Right cardiac atrium (tissue), 5 donors: Measurements from ENCODE around the gene CLSTN2. TPM values are rescaled to one million over a fixed set of nuclear protein-coding genes. Genes with fewer than 3 reads are reported as not detected.
A peak's percentile ranks its signal among the peaks of the same experiment; 100 is the strongest.

ENCODE experiments used
- ATAC-seq, 2 donors: fragments of 200-7000 bp; cut with Tn5 transposase; one replicate each; pipeline versions ENCODE4 v1.8.0 to v1.9.1; 2020; ENCODE audit warnings: moderate library complexity in 2 of 2, mild to moderate bottlenecking in 1 of 2
- DNase-seq, 3 donors: peaks; one replicate each; pipeline ENCODE4 v3.0.0-alpha.2; 2020
- H3K27ac ChIP-seq: one replicate; pipeline ENCODE4 v1.5.1; 2013; ENCODE audit warnings: mild to moderate bottlenecking, low read length, control low read depth, moderate library complexity
- H3K27me3 ChIP-seq: one replicate; pipeline ENCODE4 v1.6.1; 2013; ENCODE audit not compliant: control insufficient read depth, insufficient read depth
- H3K4me1 ChIP-seq: one replicate; pipeline ENCODE4 v1.6.1; 2013; ENCODE audit warnings: low read length; ENCODE audit not compliant: control insufficient read depth, insufficient read depth
- H3K4me3 ChIP-seq: one replicate; pipeline ENCODE4 v1.5.1; 2013; ENCODE audit warnings: low read length, control low read depth
- H3K9me3 ChIP-seq: one replicate; pipeline ENCODE4 v1.6.1; 2013; ENCODE audit warnings: low read length; ENCODE audit not compliant: control insufficient read depth
- WGBS: extraction: QIAGEN DNeasy Blood & Tissue Kit; methylation state at CpG from one replicate; pipeline ENCODE4 v1.1.7; 2013; 5-methylcytosine and 5-hydroxymethylcytosine counted together
- intact Hi-C, 4 donors: fragments of 100-400 bp; cut with DNase I; formaldehyde crosslinking; loops; one replicate each; pipeline versions ENCODE4 v1.11.0 to v1.14.0; 2022 to 2023
- polyA plus RNA-seq: library from polyadenylated mRNA; stranded (reverse); fragments of 200-250 nt; gene quantifications from one replicate; pipeline ENCODE4 v1.2.3, GENCODE V29; 2013
- total RNA-seq, 4 donors: library from RNA; stranded (reverse); fragmentation: NEBNext Ultra II Directional; extraction: Animal tissue kit (Norgen Biotek cat#: 25700); gene quantifications; one replicate each; pipeline ENCODE4 v1.2.1, GENCODE V29; 2021
- donor health status: healthy with polysubstance abuse.
- donor health status: DM: no; HTN: yes; CAD: no.
- donor health status: DM: no; HTN: no; CAD: no.
- donor health status: DM: no; HTN: yes; CAD: no; lungs with severe emphysema.
- donor health status: DM: yes; HTN: yes; CAD: no.

The CLSTN2 gene
- total and polyA plus RNA-seq, 5 donors, result 3.7 to 31.5 (median 24.8) TPM

GRCh38 chr3:140153736-140154135 is 218.8 kb downstream of the CLSTN2 start:
- H3K9me3 ChIP-seq, result no peaks in the 10 kb centered on the region
- H3K4me3 ChIP-seq, result no peak overlapping the region
- H3K4me1 ChIP-seq, result peaks cover 2% of the 10 kb centered on the region
- H3K27ac ChIP-seq, result no peak overlapping the region
- WGBS, result 86% methylated on average over 1 of the region's 1 CpG
- H3K27me3 ChIP-seq, result no peaks in the 10 kb centered on the region
- DNase-seq (no peak), ATAC-seq (no peak)
- intact Hi-C loops, result no loop called here

GRCh38 chr3:140157161-140157560 is 222.2 kb downstream of the CLSTN2 start:
- no peak for ATAC-seq
- Histone ChIP-seq H3K4me3 (no peak overlapping the region), H3K9me3 (no peaks in the 10 kb centered on the region), H3K27ac (no peak overlapping the region), H3K4me1 (no peaks in the 10 kb centered on the region), H3K27me3 (no peaks in the 10 kb centered on the region)
- WGBS, result 91% methylated on average over 2 of the region's 2 CpGs
- DNase-seq, result no peak
- intact Hi-C loops, result no loop called here

GRCh38 chr3:140159646-140160045 is 224.7 kb downstream of the CLSTN2 start:
- Histone ChIP-seq H3K27ac (no peak overlapping the region), H3K27me3 (no peaks in the 10 kb centered on the region), H3K4me1 (no peaks in the 10 kb centered on the region), H3K9me3 (no peaks in the 10 kb centered on the region), H3K4me3 (no peak overlapping the region)
- DNase-seq (no peak), ATAC-seq (no peak)
- intact Hi-C loops, result no loop called here

GRCh38 chr3:140160553-140160952 is 225.6 kb downstream of the CLSTN2 start:
- Histone ChIP-seq H3K27ac (no peak overlapping the region), H3K4me1 (no peaks in the 10 kb centered on the region), H3K27me3 (no peaks in the 10 kb centered on the region), H3K9me3 (no peaks in the 10 kb centered on the region), H3K4me3 (no peak overlapping the region)
- WGBS, result 61% methylated on average over 2 of the region's 2 CpGs
- intact Hi-C loops, result no loop called here
- ATAC-seq (no peak), DNase-seq (no peak)

GRCh38 chr3:140162551-140162950 is 227.6 kb downstream of the CLSTN2 start:
- Histone ChIP-seq H3K27me3 (no peaks in the 10 kb centered on the region), H3K9me3 (no peaks in the 10 kb centered on the region), H3K27ac (no peak overlapping the region), H3K4me1 (peaks cover 2% of the 10 kb centered on the region), H3K4me3 (no peak overlapping the region)
- intact Hi-C loops, result no loop called here
- DNase-seq, result no peak
- ATAC-seq, result no peak
- WGBS, result 76% methylated on average over 5 of the region's 5 CpGs

- H3K4me1 ChIP-seq, result peaks cover 2% of the 10 kb centered on the region
- no peak overlapping the region for H3K27ac ChIP-seq
- ATAC-seq (no peak), DNase-seq (no peak)
- H3K27me3 ChIP-seq, result no peaks in the 10 kb centered on the region
- intact Hi-C loops, result no loop called here
- H3K4me3 ChIP-seq, result no peak overlapping the region
- no peaks in the 10 kb centered on the region for H3K9me3 ChIP-seq
- WGBS, result 77% methylated on average over 2 of the region's 2 CpGs
These were observed 228.3 kb downstream of the CLSTN2 start for GRCh38 chr3:140163159-140163763.

GRCh38 chr3:140164156-140164555 is 229.2 kb downstream of the CLSTN2 start:
- Histone ChIP-seq H3K9me3 (no peaks in the 10 kb centered on the region), H3K27me3 (no peaks in the 10 kb centered on the region), H3K4me1 (peaks cover 2% of the 10 kb centered on the region), H3K27ac (no peak overlapping the region), H3K4me3 (no peak overlapping the region)
- DNase-seq (no peak), ATAC-seq (no peak)
- intact Hi-C loops, result no loop called here
- WGBS, result 69% methylated on average over 2 of the region's 2 CpGs

DNA sequence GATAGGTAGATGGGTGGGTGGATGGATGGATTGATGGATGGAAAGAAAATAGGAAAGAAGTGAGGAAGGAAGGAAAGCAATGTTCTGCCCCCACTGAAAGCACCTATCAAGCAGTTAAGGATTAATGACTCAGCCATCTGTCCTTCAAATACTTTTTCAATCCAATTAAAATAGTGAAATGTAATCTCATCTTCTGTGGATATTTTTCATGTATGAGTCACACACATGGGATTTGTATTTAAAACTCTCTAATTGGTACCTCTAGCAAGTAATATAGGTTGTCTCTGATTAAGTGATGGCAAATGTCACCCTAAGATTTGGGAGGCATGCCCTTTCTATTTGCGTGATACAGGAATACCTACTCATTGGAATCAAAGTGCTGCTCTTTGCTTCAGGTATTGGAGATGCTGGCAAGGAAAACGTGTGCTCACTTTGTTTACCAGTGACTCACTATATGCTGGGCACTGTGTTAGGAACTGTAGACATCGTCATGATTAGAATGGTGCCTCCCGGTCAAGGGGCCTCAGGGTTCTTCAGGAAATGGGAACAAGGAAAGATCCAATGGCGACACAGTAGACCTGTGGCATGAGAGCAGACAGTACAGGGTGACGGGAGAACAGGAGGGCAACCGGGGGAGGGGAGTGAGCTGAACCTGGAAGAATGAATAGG is 230.1 kb downstream of the CLSTN2 start:
- Histone ChIP-seq H3K27ac (no peak overlapping the region), H3K4me3 (no peak overlapping the region), H3K4me1 (peaks cover 2% of the 10 kb centered on the region), H3K27me3 (no peaks in the 10 kb centered on the region), H3K9me3 (no peaks in the 10 kb centered on the region)
- intact Hi-C loops, result no loop called here
- no peak for DNase-seq
- ATAC-seq, result no peak
- 88% methylated on average over 7 of the region's 7 CpGs for WGBS

- H3K27ac ChIP-seq, result no peak overlapping the region
- no peaks in the 10 kb centered on the region for H3K9me3 ChIP-seq
- no peak for ATAC-seq
- DNase-seq, result no peak
- intact Hi-C loops, result no loop called here
- H3K4me1 ChIP-seq, result peaks cover 2% of the 10 kb centered on the region
- no peak overlapping the region for H3K4me3 ChIP-seq
- H3K27me3 ChIP-seq, result no peaks in the 10 kb centered on the region
These were observed 230.8 kb downstream of the CLSTN2 start for GRCh38 chr3:140165781-140166180.

DNA sequence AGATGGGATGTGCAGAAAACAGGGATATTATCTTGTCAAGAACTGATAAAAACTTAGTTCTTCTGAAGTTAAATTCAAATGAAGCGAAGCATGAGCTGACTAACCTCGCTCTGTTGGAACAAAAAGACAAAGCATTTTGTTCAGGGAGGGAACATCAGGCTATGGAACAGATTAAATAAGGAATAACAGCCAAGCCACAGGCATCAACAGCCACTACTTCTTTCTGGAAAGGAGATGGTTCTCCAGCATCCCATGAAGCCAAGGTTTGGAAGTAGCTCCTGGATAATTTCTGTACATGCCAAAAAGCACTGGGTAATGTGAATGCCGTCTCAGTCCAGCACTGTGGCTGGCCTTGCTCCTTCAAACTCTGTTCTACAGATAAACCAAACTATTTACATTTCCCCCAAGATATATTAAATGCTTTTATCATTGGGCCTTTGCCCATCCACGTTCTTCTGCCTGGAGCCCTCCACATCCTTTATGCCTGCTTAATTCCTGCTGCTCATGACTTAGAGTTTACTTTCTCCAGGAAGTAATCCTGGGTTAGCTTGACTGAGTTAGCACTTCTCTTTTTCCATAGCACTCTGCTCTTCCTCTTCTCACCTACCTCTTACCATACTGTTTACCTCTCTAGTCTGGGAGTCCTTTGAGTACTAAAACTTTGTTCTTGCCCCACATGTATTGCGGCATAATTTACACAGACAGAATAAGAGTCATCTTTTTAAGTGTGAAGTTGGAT is 232.0 kb downstream of the CLSTN2 start:
- Histone ChIP-seq H3K4me1 (peaks cover 2% of the 10 kb centered on the region), H3K4me3 (no peak overlapping the region), H3K27me3 (no peaks in the 10 kb centered on the region), H3K9me3 (no peaks in the 10 kb centered on the region), H3K27ac (no peak overlapping the region)
- intact Hi-C loops, result no loop called here
- 61% methylated on average over 5 of the region's 5 CpGs for WGBS
- DNase-seq (no peak), ATAC-seq (peak in 1 of 2 donors; percentile 73)

GRCh38 chr3:140167600-140168281 is 232.8 kb downstream of the CLSTN2 start:
- Histone ChIP-seq H3K4me3 (no peak overlapping the region), H3K4me1 (peaks cover 2% of the 10 kb centered on the region), H3K9me3 (no peaks in the 10 kb centered on the region), H3K27me3 (no peaks in the 10 kb centered on the region), H3K27ac (no peak overlapping the region)
- DNase-seq (no peak), ATAC-seq (no peak)
- intact Hi-C loops, result no loop called here
- 74% methylated on average over 5 of the region's 5 CpGs for WGBS
